Mesothelial cell of epicardium (in vitro differentiated cells): ENCODE data around the gene PCGF1. TPM values are rescaled to one million over a fixed set of nuclear protein-coding genes. Genes with fewer than 3 reads are reported as not detected.

Experiments used
- DNase-seq, 2 experiments: peaks; one replicate each; pipeline ENCODE4 v3.0.0; 2021; ENCODE audit warnings: low spot score in 2 of 2; ENCODE audit not compliant: unreplicated experiment in 2 of 2
- H3K27ac Mint-ChIP-seq: 2 replicates; pipeline ENCODE4 v1.8.0; 2021; ENCODE audit warnings: mixed read lengths
- H3K27me3 Mint-ChIP-seq: 2 replicates; pipeline ENCODE4 v1.8.0; 2021; ENCODE audit warnings: low read depth, mixed read lengths
- H3K36me3 Mint-ChIP-seq: 2 replicates; pipeline ENCODE4 v1.8.0; 2021; ENCODE audit warnings: mixed read lengths
- H3K4me1 Mint-ChIP-seq: 2 replicates; pipeline ENCODE4 v1.8.0; 2021; ENCODE audit warnings: mixed read lengths
- H3K4me3 Mint-ChIP-seq: 2 replicates; pipeline ENCODE4 v1.8.0; 2021; ENCODE audit warnings: mild to moderate bottlenecking, moderate library complexity, mixed read lengths
- H3K9me3 Mint-ChIP-seq: 2 replicates; pipeline ENCODE4 v1.8.0; 2021; ENCODE audit warnings: mixed read lengths
- CTCF ChIP-seq: fragments of 200-600 bp; sonication (generic); IDR thresholded peaks from one replicate; pipeline ENCODE4 v1.5.0; 2021; ENCODE audit warnings: antibody characterized with exemption; ENCODE audit not compliant: unreplicated experiment
- total RNA-seq: library from RNA; stranded (reverse); gene quantifications from 3 replicates; pipeline ENCODE4 v1.2.1, GENCODE V29; 2021

PCGF1 gene
- total RNA-seq, 1 donor from 2014 or later, result 17.0 TPM

DNA sequence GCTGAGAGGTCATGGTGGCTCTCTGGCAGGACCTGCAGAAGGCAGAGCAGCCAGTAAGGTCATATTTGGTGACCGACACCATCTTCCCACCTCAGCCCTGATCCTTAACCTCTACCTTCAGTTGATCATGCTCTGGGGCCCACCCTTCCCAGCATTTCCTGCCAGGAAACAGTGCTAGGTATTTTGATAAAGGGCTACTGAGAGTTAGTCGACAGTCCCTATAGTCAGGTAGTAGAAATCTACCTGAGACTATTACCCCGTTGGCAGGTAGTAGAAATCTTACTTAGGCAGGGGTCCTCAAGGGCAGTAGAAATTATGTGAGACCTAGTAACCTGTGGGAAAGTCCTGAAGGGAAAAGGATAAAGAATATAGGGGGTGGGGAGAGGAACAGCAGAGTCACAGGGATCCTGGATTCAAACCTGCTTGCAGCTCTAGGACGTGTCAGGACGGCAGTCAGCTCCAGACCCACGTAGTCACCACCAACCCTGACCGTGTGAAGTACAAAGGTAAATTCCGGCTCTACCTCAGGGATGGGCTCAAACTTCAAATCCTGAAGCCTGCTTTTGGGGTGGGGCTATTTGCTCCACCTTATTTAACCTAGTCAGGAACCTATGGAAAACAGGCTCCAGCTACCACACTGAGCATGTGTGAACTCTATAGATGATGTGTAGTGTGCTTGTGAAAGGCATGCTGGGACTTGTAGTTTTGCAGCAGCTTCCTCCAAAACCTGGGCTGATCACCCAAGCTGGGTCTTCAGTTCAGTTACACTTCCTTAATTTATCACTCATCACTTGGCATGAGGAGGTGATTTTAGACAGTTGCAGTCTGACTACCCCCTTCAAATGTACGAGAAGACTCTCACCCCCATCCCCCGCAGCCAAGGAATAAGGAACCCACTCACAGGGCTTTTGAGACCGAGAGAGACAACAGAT, 18.5 kb upstream of the PCGF1 start, which contains the start of gene DQX1:
TSS of gene DQX1 (minus strand) at position 515 of the 932 bp plus-strand sequence. CDS start at position 13, 502 bp downstream.
- Mint-ChIP-seq H3K9me3 (peaks cover 6% of the 10 kb centered on the region), H3K36me3 (peaks cover 24% of the 10 kb centered on the region), H3K4me3 (no peak within 1 kb of the TSS), H3K4me1 (peaks cover 19% of the 10 kb centered on the region), H3K27me3 (peaks cover 27% of the 10 kb centered on the region), H3K27ac (no peak within 1 kb of the TSS)
- no peak for TF ChIP-seq CTCF
- DNase-seq, result no peak

DNA sequence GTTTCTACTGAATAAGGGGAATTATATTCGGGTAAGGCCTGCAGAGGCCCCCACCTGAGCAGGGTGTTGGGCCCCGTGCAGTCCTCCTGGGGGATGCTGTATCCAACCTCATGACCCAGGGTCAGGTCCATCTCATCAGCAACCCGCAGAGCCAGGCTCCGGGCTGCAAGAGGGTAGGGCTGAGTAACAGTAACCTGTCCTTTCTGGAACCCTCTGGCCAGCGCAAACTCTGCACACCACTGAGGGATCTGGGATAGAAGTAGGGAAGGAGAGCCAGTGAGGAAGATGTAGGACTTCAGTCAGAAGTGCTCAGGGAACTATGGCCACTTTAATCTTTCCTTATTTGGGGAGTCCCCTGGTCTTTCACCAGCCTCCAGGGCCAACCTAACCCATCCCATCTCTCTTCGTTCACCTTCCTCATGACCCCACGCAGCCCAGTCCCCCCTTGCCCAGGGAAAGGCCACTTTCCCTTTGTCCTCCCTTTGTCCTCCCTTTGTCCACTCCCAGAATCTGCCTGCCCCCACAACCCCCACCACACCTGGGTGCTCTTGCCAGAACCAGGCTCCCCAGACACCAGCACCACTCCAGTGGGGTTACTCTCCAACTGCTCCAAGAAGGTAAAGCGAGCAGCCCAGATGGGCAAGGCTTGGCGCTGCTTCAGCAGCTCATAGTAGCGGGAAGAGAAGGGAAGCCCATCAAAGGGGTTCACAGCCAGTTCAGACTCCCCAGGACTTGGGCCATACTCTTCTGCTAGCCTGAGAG, 17.6 kb upstream of the PCGF1 start:
- Mint-ChIP-seq H3K4me3 (no peak overlapping the region), H3K4me1 (peaks cover 13% of the 10 kb centered on the region), H3K36me3 (peaks cover 24% of the 10 kb centered on the region), H3K27me3 (peaks cover 35% of the 10 kb centered on the region), H3K27ac (no peak overlapping the region), H3K9me3 (peaks cover 6% of the 10 kb centered on the region)
- no peak for TF ChIP-seq CTCF
- DNase-seq, result no peak

GRCh38 chr2:74524005-74524404, 16.5 kb upstream of the PCGF1 start:
- Mint-ChIP-seq H3K9me3 (peaks cover 6% of the 10 kb centered on the region), H3K36me3 (peaks cover 24% of the 10 kb centered on the region), H3K27me3 (peaks cover 47% of the 10 kb centered on the region), H3K27ac (no peak overlapping the region), H3K4me1 (peaks cover 11% of the 10 kb centered on the region), H3K4me3 (no peak overlapping the region)
- DNase-seq, result no peak
- no peak for TF ChIP-seq CTCF

GRCh38 chr2:74522516-74522915, 15.0 kb upstream of the PCGF1 start:
- Mint-ChIP-seq H3K27me3 (peaks cover 62% of the 10 kb centered on the region), H3K27ac (no peak overlapping the region)
- no peak for DNase-seq

GRCh38 chr2:74516650-74517049, 9.2 kb upstream of the PCGF1 start:
- DNase-seq, result no peak
- Mint-ChIP-seq H3K4me1 (peaks cover 6% of the 10 kb centered on the region), H3K27me3 (peaks cover 92% of the 10 kb centered on the region), H3K4me3 (no peak overlapping the region), H3K9me3 (no peaks in the 10 kb centered on the region), H3K36me3 (no peaks in the 10 kb centered on the region), H3K27ac (no peak overlapping the region)
- TF ChIP-seq CTCF, result no peak

More at GRCh38 chr2:74522516-74522915, 15.0 kb upstream of the PCGF1 start:
- H3K4me1 Mint-ChIP-seq, result no peaks in the 10 kb centered on the region
- TF ChIP-seq CTCF, result no peak
- H3K4me3 Mint-ChIP-seq, result no peak overlapping the region
- peaks cover 6% of the 10 kb centered on the region for H3K9me3 Mint-ChIP-seq
- H3K36me3 Mint-ChIP-seq, result peaks cover 22% of the 10 kb centered on the region
